ENCODE data around the gene PPFIA2. TPM values are rescaled to one million over a fixed set of nuclear protein-coding genes. Genes with fewer than 3 reads are reported as not detected.

The PPFIA2 gene
- total RNA-seq, 1 experiment from 2014 or later = not detected

DNA sequence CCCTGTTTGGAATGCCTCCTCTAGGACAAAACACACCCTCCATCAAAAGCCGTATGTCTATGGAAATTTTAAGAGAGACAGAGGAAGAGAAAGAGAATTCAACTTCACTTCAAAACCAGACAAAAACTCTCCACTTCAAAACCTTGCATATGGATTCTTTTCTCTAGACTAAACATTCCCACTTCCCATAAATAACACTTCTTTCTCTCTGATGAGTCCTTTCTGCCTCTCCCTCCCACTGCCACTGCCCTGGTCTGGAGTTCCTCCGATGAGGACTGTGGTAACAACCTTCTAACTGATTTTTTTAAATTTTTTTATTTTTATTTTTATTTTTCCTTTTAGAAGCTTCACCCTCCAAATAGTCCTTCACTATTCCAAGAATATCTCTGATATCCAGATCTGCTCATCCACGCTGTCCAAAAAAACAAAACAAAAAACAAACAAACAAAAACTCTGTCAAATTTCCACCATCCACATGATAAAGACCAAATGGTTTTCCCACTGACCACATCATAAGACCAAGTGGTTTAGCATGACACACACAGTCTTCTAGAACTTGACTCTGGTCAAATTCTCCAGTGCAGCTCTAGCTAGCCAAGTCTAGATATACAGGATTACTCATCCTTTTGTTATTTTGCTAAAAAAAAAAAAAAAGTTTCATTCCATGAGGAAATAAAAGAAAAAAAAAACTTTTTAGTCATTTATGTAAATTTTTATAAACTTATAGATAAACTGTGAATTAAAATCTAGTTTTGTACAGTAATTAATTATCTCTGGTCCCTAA is 256.0 kb downstream of the PPFIA2 start:
- in situ Hi-C loops (cut with HindIII; ENCODE audit: low pct_unique_long_range_greater_than_20kb, low sequenced_read_pairs) = no loop called here
- no peak for DNase-seq (ENCODE audit: low read depth, low spot score)

DNA sequence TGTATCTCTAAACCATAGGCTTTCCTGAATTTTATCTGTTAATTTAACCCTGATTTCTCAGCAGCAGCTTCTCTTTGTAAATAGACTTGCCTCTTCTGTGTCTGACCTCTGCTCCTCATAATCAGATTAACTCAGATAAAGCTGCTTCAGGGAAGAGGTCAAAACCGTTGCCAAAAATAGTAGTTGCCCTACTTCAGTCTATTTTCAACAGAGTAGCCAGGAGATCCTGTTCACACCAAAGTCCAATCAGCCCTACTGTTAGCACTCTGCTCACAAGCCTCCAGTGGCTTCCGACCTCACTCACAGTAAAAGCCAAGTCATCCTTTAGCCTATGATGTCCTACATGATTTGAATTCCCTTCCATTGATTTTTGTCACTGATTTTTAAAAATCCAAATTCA is 258.4 kb downstream of the PPFIA2 start:
- no peak for DNase-seq (ENCODE audit: low read depth, low spot score)
- in situ Hi-C loops (cut with HindIII; ENCODE audit: low pct_unique_long_range_greater_than_20kb, low sequenced_read_pairs) = no loop called here

DNA sequence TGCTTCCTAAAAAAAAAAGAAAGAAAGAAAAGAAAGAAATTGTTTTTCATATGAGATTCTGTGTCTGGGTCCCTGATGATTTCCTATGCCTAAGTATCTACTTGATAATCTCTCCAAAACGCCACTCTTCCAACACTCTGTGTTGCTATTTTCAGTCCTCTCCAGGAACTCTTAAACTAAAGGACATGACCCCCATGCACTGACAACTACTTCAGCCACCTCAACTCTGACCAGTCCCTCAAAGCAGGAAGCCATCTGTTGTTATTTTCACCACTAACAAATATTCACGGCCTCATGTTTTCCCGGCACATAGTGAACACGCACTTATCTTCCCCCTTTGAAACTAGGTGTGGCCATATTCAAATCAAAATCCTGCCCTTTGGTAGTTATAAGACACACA is 259.3 kb downstream of the PPFIA2 start:
- in situ Hi-C loops (cut with HindIII; ENCODE audit: low pct_unique_long_range_greater_than_20kb, low sequenced_read_pairs) = no loop called here
- no peak for DNase-seq (ENCODE audit: low read depth, low spot score)

DNA sequence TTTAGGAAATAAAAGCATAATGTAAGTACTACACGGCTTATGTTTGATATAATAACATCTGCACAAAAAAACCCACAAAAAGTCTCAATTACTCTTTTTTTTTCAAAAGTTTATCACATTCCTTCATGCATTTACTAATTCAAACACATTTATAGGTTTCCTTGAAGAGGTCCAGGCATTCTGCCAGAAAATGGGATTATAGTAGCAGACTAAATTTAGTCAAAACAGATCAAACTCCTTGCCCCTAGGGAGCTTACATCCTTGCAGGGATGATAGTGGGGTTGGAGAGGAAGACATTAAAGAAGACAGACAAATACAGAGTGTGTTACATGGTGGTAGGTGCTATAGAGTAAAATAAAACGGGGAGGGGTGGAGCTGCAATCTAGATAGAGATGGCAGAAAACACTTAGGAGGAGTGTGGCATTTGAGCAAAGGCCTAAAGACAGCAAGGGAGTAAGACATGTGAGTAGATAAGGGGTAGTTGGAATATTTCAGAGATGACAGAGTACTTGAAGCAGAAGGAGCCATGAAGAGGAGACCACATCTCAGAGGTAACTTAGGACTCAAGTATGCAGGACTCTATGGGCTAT is 266.9 kb downstream of the PPFIA2 start:
- in situ Hi-C loops (cut with HindIII; ENCODE audit: low pct_unique_long_range_greater_than_20kb, low sequenced_read_pairs) = no loop called here
- DNase-seq (ENCODE audit: low read depth, low spot score) = no peak

DNA sequence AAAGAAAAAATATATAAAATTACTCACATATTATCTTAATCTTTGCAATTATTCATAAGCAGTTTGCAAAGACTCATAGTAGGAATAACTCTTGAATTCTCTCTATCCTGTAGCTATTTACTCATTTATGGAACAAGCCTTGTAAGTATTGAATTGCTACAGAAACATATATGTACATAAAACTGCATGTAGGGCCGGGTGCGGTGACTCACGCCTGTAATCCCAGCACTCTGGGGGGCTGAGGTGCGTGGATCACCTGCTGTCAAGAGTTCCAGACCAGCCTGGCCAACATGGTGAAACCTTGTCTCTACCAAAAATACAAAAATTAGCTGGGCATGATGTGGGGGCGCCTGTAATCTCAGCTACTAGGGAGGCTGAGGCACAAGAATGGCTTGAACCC is 286.2 kb downstream of the PPFIA2 start:
- in situ Hi-C loops (cut with HindIII; ENCODE audit: low pct_unique_long_range_greater_than_20kb, low sequenced_read_pairs) = no loop called here
- DNase-seq (ENCODE audit: low read depth, low spot score) = no peak

DNA sequence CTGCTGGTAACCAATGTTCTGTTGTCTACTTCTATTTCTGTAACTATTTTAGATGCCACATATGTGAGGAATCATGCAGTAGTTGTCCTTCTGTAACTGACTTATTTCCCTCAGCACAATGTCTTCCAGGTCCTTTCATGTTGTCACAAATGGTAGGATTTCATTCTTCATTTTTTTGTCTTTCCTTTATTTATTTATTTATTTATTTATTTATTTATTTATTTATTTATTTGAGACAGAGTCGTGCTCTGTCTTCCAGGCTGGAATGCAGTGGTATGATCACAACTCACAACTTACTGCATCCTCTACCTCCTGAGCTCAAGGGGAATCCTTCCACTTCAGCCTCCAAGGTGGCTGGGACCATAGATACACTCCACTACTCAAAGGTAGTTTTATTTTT is 288.2 kb downstream of the PPFIA2 start:
- no peak for DNase-seq (ENCODE audit: low read depth, low spot score)
- in situ Hi-C loops (cut with HindIII; ENCODE audit: low pct_unique_long_range_greater_than_20kb, low sequenced_read_pairs) = no loop called here

DNA sequence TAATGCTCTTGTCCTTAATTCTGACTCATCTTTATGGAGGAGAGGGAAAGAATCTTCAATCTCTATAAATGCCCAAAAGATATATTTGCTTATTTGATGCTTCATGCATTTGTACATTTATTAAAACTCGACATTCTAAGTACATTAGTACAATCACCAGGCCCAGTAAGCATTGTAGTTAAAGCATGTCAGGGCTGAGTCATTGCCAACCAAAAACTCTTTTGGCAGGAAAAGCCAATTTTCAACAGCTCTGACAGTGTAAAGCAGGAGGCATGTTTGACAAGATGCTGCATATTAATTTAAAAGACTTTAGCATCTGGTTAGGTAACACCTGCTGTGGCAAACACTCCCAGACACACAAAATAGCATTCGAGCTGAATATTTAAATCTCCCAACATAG is 290.9 kb downstream of the PPFIA2 start:
- no peak for DNase-seq (ENCODE audit: low read depth, low spot score)
- in situ Hi-C loops (cut with HindIII; ENCODE audit: low pct_unique_long_range_greater_than_20kb, low sequenced_read_pairs) = no loop called here

DNA sequence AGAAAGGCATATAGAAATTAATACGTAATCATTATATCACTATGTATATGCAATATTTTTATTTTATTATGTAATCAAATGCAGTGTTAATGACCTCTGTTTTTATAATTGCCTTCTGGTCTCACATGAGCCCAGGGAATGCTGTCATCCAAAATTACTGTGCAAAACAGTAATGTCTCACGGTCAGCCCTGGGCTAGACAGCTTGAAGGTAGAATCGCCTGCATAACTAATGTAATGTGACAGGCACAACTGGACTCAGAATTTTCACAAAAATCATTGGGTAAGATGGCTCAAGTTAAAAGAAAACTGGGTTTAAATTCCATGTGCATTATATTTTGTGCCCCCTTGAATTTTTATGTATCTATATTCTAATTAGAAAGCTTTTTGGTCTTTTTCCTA is 293.3 kb downstream of the PPFIA2 start:
- DNase-seq (ENCODE audit: low read depth, low spot score) = no peak
- in situ Hi-C loops (cut with HindIII; ENCODE audit: low pct_unique_long_range_greater_than_20kb, low sequenced_read_pairs) = no loop called here

DNA sequence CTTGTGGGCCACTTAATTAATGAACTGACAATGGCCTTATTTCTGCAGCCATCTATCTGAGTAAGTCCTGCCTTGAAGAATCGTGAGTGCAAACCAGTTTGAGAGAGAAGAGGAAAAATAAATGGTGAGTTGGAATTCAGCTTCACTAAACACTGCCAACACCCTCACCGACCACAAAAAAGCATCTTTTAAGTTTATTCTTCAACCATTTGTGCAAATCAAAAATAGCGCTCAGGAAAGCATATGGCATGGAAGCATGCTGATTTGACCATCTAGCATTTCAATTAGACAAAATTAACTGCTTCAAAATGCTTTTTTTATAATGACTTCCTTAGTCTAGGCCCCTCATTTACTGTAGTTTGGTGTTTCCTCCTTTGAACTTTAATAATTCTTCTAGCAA is 294.0 kb downstream of the PPFIA2 start:
- in situ Hi-C loops (cut with HindIII; ENCODE audit: low pct_unique_long_range_greater_than_20kb, low sequenced_read_pairs) = no loop called here

DNA sequence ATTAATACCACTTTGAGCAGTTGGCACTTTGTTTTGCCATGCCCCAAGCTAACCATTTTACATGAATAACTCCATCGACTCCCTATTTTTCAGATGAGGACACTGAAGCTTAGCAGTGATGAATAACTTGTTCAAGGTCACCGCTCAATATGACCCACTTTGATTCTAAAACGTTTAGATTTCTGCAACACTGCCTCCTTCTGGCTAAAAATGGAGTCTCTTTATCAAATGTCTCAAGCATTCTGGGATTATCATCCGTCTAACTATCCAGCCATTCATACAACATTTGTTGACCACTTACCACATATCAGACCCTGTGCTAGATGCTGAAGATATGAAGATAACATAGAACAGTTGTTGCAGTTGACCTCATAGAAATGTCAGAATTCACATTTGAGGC is 298.0 kb downstream of the PPFIA2 start:
- DNase-seq (ENCODE audit: low read depth, low spot score) = peak; percentile 63
- in situ Hi-C loops (cut with HindIII; ENCODE audit: low pct_unique_long_range_greater_than_20kb, low sequenced_read_pairs) = no loop called here

More for the DNA sequence above, 294.0 kb downstream of the PPFIA2 start:
- no peak for DNase-seq (ENCODE audit: low read depth, low spot score)

DNA sequence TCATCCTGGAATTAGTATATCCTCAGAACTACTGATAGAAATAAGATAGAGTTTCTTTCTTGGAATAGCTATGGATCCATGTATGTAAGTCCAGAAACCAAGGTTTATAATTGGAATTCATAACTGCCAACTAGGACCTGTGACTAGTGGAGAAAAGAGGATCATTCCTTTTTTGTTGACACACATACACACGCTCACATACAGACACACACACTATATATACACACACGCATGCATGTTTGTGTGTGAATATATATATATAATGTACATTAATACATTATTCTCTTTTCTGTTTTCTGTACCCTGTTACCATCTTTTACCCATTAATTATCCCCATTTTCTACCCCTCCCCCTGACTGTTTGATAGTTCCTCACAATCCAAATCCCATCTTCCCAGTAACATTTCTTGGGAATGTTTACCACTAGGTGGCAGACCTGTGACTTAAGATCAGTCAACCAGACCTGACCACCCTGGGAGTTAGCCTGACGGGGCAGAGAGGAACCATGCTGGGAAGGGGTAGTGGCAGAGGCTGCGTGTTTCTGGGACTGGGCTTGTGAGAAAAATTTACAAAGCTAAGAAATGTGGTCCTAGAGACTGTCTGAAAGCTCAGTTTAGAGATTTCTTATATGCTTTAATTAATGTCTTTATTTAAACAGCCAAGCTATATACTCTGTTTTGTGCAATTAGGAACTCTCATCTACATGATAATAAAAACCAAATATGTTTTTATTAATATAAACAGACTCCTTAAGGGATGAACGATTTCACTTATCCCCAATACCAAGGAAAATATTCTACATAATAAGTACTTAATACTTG is 308.0 kb downstream of the PPFIA2 start:
- DNase-seq (ENCODE audit: low read depth, low spot score) = peak; percentile 85
- in situ Hi-C loops (cut with HindIII; ENCODE audit: low pct_unique_long_range_greater_than_20kb, low sequenced_read_pairs) = no loop called here

DNA sequence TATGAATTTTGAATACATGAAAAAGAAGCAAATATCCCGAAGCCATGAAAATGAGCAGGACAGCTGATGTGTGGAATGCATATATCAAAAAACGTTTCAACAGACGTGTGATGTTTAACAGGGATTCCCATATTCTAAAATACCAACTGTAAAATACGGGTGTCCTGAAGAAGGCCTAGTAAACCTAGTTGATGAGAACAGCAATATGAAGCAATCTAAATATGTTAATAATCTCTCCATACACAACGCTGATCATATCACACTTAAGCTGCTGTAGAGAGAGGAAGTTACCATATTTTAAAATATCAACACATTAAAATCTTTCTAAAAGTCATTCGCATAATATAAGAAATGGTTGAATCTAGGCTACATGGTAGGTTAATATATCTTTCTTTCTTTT is 317.5 kb downstream of the PPFIA2 start:
- in situ Hi-C loops (cut with HindIII; ENCODE audit: low pct_unique_long_range_greater_than_20kb, low sequenced_read_pairs) = no loop called here
- DNase-seq (ENCODE audit: low read depth, low spot score) = no peak

DNA sequence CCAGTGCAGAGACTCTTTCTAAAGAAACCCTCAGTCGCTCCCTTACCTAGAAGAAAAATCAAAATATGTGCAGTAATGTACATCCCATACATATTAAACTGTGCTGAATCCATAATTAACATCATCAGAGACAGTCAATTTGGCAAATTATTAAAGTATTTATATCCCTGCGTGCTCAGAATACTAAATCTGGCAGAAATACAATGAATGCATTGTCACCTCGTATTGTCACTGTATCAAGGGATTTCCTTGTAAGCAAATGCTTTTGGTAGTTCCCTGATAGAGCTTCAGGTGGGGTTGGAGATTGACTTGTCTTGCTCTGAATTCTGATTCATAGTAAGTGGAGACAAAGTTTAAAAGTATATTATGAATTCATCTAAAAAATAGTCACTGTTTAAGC is 319.1 kb downstream of the PPFIA2 start:
- in situ Hi-C loops (cut with HindIII; ENCODE audit: low pct_unique_long_range_greater_than_20kb, low sequenced_read_pairs) = no loop called here
- DNase-seq (ENCODE audit: low read depth, low spot score) = no peak

DNA sequence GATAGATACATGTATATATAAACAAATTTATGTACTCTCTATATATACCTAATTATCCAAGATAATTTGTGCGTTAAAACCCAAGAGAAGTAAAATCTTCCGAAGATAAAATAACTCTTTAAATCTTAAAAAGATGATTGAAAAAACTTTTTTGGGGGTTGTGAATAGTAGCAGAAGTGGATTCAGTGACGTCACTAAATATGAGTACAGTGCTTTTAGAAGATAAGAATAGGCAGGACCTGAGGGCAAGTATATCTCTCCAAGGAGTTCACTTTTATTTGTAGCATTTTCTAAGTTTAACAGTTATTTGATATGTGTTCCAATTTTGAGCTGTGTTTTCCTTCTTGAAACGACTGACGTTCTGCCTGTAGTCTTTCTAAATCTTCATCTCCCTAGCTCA is 319.8 kb downstream of the PPFIA2 start:
- no peak for DNase-seq (ENCODE audit: low read depth, low spot score)
- in situ Hi-C loops (cut with HindIII; ENCODE audit: low pct_unique_long_range_greater_than_20kb, low sequenced_read_pairs) = no loop called here

DNA sequence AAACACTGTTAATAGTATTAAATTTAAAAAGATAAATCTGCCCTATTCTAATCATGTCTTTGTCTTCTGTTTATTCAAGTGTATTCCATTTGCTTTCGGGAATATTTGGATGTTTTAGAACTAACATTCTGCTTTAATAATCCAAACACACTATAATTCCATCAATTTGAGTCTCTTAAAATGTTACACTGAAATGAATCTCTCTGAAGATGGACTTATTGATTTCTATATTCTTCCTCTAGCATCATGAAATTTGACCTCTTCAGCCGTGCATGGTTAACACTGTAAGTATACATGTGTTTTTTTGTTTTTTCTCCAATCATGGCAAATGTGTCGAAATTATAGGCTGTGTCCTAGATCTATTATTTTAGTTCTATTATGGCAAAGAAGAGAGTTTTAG is 342.1 kb downstream of the PPFIA2 start:
- in situ Hi-C loops (cut with HindIII; ENCODE audit: low pct_unique_long_range_greater_than_20kb, low sequenced_read_pairs) = no loop called here
- no peak for DNase-seq (ENCODE audit: low read depth, low spot score)

DNA sequence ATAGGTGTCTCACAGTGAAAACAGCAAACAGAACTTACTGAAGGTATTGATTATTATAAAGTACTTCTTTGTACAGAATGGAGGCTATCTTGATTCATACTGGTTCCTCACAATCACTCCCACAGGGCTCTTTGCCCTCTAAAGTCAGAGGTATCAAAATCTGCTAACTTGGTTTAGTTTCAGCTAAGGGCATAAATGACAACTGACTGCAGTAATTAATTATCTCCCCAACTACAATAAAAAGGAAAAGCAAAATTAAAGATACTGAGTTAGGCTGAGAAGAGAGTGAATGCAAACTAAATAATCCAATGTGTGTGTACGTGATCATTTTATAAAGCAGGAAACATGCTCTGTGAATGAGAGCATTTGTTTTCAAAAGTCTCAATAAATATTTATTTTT is 342.6 kb downstream of the PPFIA2 start:
- DNase-seq (ENCODE audit: low read depth, low spot score) = no peak
- in situ Hi-C loops (cut with HindIII; ENCODE audit: low pct_unique_long_range_greater_than_20kb, low sequenced_read_pairs) = no loop called here

DNA sequence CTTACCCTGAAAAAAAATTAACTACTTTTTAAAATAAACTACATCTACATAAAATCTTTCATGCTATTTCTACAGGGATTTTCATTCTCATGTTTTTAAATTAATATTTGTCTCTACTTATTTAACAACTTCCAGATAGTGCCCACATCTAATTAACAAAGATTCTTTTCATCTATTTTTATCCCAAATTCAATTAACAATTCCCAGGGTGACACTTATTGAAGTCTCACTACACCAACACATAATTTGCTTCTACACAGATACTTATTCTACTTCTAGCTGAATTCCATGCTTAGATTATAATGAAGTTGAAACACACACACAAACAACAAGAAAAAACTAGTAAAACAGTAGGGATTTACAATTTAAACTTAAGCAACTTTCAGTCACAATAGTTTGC is 344.7 kb downstream of the PPFIA2 start:
- in situ Hi-C loops (cut with HindIII; ENCODE audit: low pct_unique_long_range_greater_than_20kb, low sequenced_read_pairs) = no loop called here
- no peak for DNase-seq (ENCODE audit: low read depth, low spot score)

DNA sequence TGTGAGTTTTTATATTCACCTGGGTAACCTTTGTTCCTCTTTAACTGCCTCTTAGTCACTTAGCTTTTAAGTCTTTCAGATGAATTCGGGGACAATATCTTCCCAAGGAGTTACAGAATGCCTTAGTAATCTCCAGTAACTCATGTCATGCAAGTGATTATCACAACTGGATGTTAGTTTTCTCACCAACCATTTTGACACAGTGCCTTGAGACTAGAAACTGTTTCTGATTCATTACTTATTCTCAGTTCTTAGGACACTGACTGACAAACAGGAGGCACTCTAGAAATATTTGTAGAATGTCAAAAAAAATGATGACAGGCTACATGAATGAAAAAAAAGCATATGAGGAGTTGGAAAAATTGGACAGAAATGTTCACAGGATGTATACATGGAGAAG is 346.2 kb downstream of the PPFIA2 start:
- in situ Hi-C loops (cut with HindIII; ENCODE audit: low pct_unique_long_range_greater_than_20kb, low sequenced_read_pairs) = no loop called here
- DNase-seq (ENCODE audit: low read depth, low spot score) = no peak

DNA sequence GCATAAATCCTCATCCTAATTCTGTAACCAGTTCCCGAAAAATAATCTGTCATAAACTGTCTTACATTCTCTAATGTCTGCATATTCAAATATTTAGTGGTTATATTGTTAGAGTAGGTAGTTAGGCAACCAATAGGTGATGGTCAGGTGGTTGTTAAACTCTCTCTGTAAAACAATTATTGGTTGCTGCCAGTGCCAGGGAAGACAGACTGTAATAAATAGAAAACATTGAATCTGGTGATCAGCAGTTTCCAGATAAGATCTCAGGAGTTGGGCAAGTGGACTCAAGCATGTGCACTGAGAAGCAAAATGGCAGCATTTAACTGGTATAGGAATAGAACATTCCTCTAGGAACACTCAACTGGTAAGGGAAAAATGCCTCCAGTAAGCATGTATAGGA is 355.8 kb downstream of the PPFIA2 start:
- in situ Hi-C loops (cut with HindIII; ENCODE audit: low pct_unique_long_range_greater_than_20kb, low sequenced_read_pairs) = no loop called here
- DNase-seq (ENCODE audit: low read depth, low spot score) = no peak

Measured in SK-MEL-5 (cell line).